K562 (cell line): ENCODE measurements around the gene MADD. TPM values are rescaled to one million over a fixed set of nuclear protein-coding genes. Genes with fewer than 3 reads are reported as not detected.

Experiments
- CHD2 ChIP-seq: IDR thresholded peaks from 2 replicates; pipeline ENCODE4 v1.6.1; 2011; ENCODE audit warnings: low read depth, low read length
- COPS2 ChIP-seq: fragments of 450-650 bp; conservative IDR thresholded peaks from 2 replicates; pipeline ENCODE4 v1.6.1; 2016; ENCODE audit warnings: mild to moderate bottlenecking, moderate library complexity
- EWSR1 ChIP-seq: fragments of 450-650 bp; IDR thresholded peaks from 2 replicates; pipeline ENCODE4 v1.6.1; 2018; ENCODE audit warnings: borderline replicate concordance, mild to moderate bottlenecking, low read depth, moderate library complexity; ENCODE audit not compliant: partially characterized antibody
- FUS ChIP-seq: fragments of 200-400 bp; formaldehyde crosslinking; optimal IDR thresholded peaks from 2 replicates; pipeline ENCODE3; 2017; ENCODE audit warnings: low read depth, low read length
- GATAD2A ChIP-seq: fragments of 450-650 bp; IDR thresholded peaks from 2 replicates; pipeline ENCODE4 v1.6.1; 2017
- HDAC6 ChIP-seq: IDR thresholded peaks from 2 replicates; pipeline ENCODE4 v1.6.1; 2012; ENCODE audit warnings: low read depth, mild to moderate bottlenecking, control low read depth, inconsistent platforms, low read length, moderate library complexity
- HDGF ChIP-seq: fragments of 450-650 bp; IDR thresholded peaks from 2 replicates; pipeline ENCODE4 v1.6.1; 2016
- HNRNPLL ChIP-seq: fragments of 200-400 bp; formaldehyde crosslinking; IDR thresholded peaks from 2 replicates; pipeline ENCODE4 v1.6.1; 2017; ENCODE audit warnings: low read length, low read depth, mild to moderate bottlenecking; ENCODE audit not compliant: poor library complexity, severe bottlenecking
- JUND ChIP-seq, 2 experiments: IDR thresholded peaks; 2 replicates in 1 of 2; 3 replicates in 1 of 2; pipeline ENCODE4 v1.6.1; 2011; ENCODE audit warnings: borderline replicate concordance in 2 of 2, low read depth in 2 of 2, low read length in 2 of 2, improper control_type of control experiment in 1 of 2, missing biosample characterization in 1 of 2, missing genetic modification characterization in 1 of 2, missing genetic modification reagents in 1 of 2
- KDM4B ChIP-seq, 2 experiments: fragments of 450-650 bp in 1 of 2; sonication (generic) in 1 of 2; IDR thresholded peaks; 2 replicates each; pipeline ENCODE4 v1.6.1; 2016 to 2017; ENCODE audit warnings: borderline replicate concordance in 2 of 2, antibody characterized with exemption in 1 of 2, low read depth in 1 of 2, mild to moderate bottlenecking in 1 of 2
- KHSRP ChIP-seq: fragments of 450-650 bp; IDR thresholded peaks from 2 replicates; pipeline ENCODE4 v1.6.1; 2017
- MEIS2 ChIP-seq: fragments of 450-650 bp; IDR thresholded peaks from 2 replicates; pipeline ENCODE4 v1.6.1; 2014; ENCODE audit warnings: mild to moderate bottlenecking; ENCODE audit not compliant: partially characterized antibody
- PCBP1 ChIP-seq: fragments of 200-400 bp; formaldehyde crosslinking; IDR thresholded peaks from 2 replicates; pipeline ENCODE4 v1.6.1; 2018; ENCODE audit warnings: mild to moderate bottlenecking, low read depth, low read length; ENCODE audit not compliant: poor library complexity, severe bottlenecking
- RBM25 ChIP-seq: fragments of 200-400 bp; formaldehyde crosslinking; IDR thresholded peaks from 2 replicates; pipeline ENCODE4 v1.6.1; 2018; ENCODE audit warnings: low read length, low read depth, moderate library complexity; ENCODE audit not compliant: severe bottlenecking
- SNIP1 ChIP-seq: fragments of 450-650 bp; IDR thresholded peaks from 2 replicates; pipeline ENCODE4 v1.7.1; 2017; ENCODE audit warnings: low read depth, mild to moderate bottlenecking
- SREBF2 ChIP-seq: sonication (generic); formaldehyde crosslinking; IDR thresholded peaks from 2 replicates; pipeline ENCODE4 v1.4.0; 2020; ENCODE audit warnings: mild to moderate bottlenecking, missing genetic modification reagents
- TBP ChIP-seq: optimal IDR thresholded peaks from 2 replicates; pipeline ENCODE3; 2011; ENCODE audit warnings: low read depth, low read length, improper control_type of control experiment
- TCF7L2 ChIP-seq: fragments of 150-350 bp; IDR thresholded peaks from 2 replicates; pipeline ENCODE4 v1.6.1; 2016; ENCODE audit warnings: low read depth, mild to moderate bottlenecking, low read length, moderate library complexity
- ZC3H8 ChIP-seq: fragments of 450-650 bp; IDR thresholded peaks from 2 replicates; pipeline ENCODE4 v1.6.1; 2017
- ZFP1 ChIP-seq: fragments of 450-650 bp; formaldehyde crosslinking; IDR thresholded peaks from 2 replicates; pipeline ENCODE4 v1.4.0; 2020; ENCODE audit warnings: mild to moderate bottlenecking, mixed read lengths
- ZNF561 ChIP-seq: fragments of 450-650 bp; formaldehyde crosslinking; conservative IDR thresholded peaks from 2 replicates; pipeline ENCODE4 v1.4.0; 2020; ENCODE audit warnings: mild to moderate bottlenecking, moderate library complexity
- ZNF707 ChIP-seq: fragments of 250-450 bp; sonication (Bioruptor Pico); conservative IDR thresholded peaks from 2 replicates; pipeline ENCODE4 v1.8.0; 2022; ENCODE audit warnings: inconsistent platforms, mild to moderate bottlenecking, moderate library complexity
- ZNF764 ChIP-seq: fragments of 250-450 bp; sonication (Bioruptor Pico); IDR thresholded peaks from 2 replicates; pipeline ENCODE4 v1.4.0; 2020; ENCODE audit warnings: low read depth, mild to moderate bottlenecking, moderate library complexity
- ZSCAN32 ChIP-seq: fragments of 450-650 bp; formaldehyde crosslinking; IDR thresholded peaks from 2 replicates; pipeline ENCODE4 v1.4.0; 2020; ENCODE audit warnings: mild to moderate bottlenecking, moderate library complexity
- polyA plus RNA-seq, 8 experiments: library from polyadenylated mRNA; depleted of rRNA in 4 of 8; stranded (reverse) in 5 of 8; unstranded in 3 of 8; fragments of >200 nt; fragmentation: Nextera tagmentation in 2 of 8; fragmentation: Illumina TruSeq in 1 of 8; extraction: Ambion mirVana in 2 of 8; extraction: Trizol in 1 of 8; gene quantifications; 2 replicates each; pipeline versions ENCODE4 v1.2.1 to v1.2.3, GENCODE V29; 2011 to 2014; ENCODE audit warnings: inconsistent platforms in 1 of 8, missing spikeins in 1 of 8
- total RNA-seq, 7 experiments: library from RNA; depleted of rRNA in 6 of 7; stranded (reverse); fragments of >200 nt in 6 of 7; fragmentation: Illumina TruSeq in 2 of 7; extraction: Trizol in 2 of 7; gene quantifications; 2 replicates each; pipeline versions ENCODE4 v1.2.1 to v1.2.3, GENCODE V29; 2011 to 2021; ENCODE audit warnings: low replicate concordance in 1 of 7
- TF ChIP-seq, protein P1 (sequence below): fragments of 250-450 bp; sonication (Bioruptor Pico); IDR thresholded peaks from 2 replicates; pipeline ENCODE4 v1.4.0; 2020; ENCODE audit warnings: mild to moderate bottlenecking, moderate library complexity
- TF ChIP-seq, protein P2 (sequence below): sonication (generic); formaldehyde crosslinking; IDR thresholded peaks from 2 replicates; pipeline ENCODE4 v1.8.1; 2022; ENCODE audit warnings: missing genetic modification reagents
- TF ChIP-seq, protein P3 (sequence below): fragments of 250-450 bp; sonication (Bioruptor Pico); IDR thresholded peaks from 2 replicates; pipeline ENCODE4 v1.5.0; 2021

Gene MADD
- total and polyA plus RNA-seq, 9 of the 15 experiments (the other 6 are each of a cell fraction or from before 2014, with no cell fraction given): 0.68 to 57.6 (median 33.6) TPM

DNA sequence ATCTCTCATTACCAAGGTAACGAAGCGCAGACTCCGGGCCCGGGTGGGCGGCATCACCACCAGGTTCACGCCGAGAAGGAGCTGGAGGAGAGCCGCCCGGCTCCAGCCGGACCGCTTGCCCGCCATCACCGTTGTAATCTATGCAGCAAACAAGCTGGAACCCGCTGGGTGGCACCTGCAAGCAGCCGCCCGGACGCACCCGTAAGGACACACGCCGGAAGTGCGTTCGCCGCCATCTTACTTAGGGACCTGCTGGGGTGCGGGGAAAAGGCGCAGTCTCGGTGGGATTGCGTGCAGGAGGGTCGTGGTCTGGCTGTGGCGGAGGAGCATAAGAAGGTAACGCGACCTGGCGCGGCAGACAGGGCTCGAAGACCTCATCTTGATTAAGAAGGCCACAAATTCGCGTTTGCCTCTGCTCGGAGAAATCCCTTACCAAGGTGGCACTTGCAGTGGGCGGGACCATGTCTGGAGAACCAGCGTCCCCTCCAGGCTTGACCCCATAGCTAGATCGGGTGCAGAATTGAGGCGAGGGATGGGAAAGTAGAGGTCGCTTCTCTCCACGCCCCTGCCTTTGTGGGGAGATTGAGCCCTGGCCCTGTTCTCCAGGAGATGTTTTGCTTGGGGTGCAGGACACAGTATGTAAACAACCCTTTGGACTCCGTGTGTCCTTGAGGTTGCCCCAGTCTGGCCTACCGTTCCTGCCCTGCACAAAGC is 21.1 kb upstream of the MADD start, which contains the start of gene ACP2 (continued):
- no peak; the same call in 1 of the 2 replicates for TF ChIP-seq CHD2
- TF ChIP-seq HNRNPLL: peak; percentile 92
- TF ChIP-seq EWSR1: no peak
- TF ChIP-seq RBM25: no peak
- no peak for TF ChIP-seq ZNF561 (CRISPR knock-in tag)
- TF ChIP-seq TCF7L2: 0 out of 2 replicates have a peak, but pooled peaks have one; percentile 13
- no peak for TF ChIP-seq SREBF2
- no peak for TF ChIP-seq ZFP1 (CRISPR knock-in tag)
- TF ChIP-seq SNIP1: no peak
- peak; percentile 84; the same call in 1 of the 2 replicates for TF ChIP-seq ZC3H8
- TF ChIP-seq JUND (IDR thresholded peaks at IDR 0.05; ENCODE audit: borderline replicate concordance, low read depth, low read length): peak; percentile 60
- peak; percentile 46; the same call in 2 of the 3 replicates for TF ChIP-seq JUND (tag; IDR thresholded peaks at IDR 0.05; ENCODE audit: borderline replicate concordance, low read depth, low read length)
- no peak for TF ChIP-seq MEIS2
- peak; percentile 94 for TF ChIP-seq GATAD2A
- TF ChIP-seq FUS: no peak
- TF ChIP-seq HDAC6: no peak
- TF ChIP-seq HDGF: 0 out of 2 replicates have a peak, but pooled peaks have one; percentile 23
- TF ChIP-seq COPS2: no peak
- TF ChIP-seq, protein P1, sequence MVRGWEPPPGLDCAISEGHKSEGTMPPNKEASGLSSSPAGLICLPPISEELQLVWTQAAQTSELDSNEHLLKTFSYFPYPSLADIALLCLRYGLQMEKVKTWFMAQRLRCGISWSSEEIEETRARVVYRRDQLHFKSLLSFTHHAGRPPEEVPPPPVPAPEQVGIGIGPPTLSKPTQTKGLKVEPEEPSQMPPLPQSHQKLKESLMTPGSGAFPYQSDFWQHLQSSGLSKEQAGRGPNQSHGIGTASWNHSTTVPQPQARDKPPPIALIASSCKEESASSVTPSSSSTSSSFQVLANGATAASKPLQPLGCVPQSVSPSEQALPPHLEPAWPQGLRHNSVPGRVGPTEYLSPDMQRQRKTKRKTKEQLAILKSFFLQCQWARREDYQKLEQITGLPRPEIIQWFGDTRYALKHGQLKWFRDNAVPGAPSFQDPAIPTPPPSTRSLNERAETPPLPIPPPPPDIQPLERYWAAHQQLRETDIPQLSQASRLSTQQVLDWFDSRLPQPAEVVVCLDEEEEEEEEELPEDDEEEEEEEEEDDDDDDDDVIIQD: no peak
- peak; percentile 96 for TF ChIP-seq TBP
- TF ChIP-seq, protein P2, sequence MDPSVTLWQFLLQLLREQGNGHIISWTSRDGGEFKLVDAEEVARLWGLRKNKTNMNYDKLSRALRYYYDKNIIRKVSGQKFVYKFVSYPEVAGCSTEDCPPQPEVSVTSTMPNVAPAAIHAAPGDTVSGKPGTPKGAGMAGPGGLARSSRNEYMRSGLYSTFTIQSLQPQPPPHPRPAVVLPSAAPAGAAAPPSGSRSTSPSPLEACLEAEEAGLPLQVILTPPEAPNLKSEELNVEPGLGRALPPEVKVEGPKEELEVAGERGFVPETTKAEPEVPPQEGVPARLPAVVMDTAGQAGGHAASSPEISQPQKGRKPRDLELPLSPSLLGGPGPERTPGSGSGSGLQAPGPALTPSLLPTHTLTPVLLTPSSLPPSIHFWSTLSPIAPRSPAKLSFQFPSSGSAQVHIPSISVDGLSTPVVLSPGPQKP (CRISPR knock-in tag): no peak
- no peak for TF ChIP-seq ZSCAN32 (CRISPR knock-in tag)
- no peak for TF ChIP-seq ZNF764 (CRISPR knock-in tag)
- TF ChIP-seq KDM4B (IDR thresholded peaks at IDR 0.05; ENCODE audit: borderline replicate concordance in 2 of 2, low read depth in 1 of 2): peak in 1 of 2 experiments; percentile 87; a peak in 1 of 4 replicates
- no peak for TF ChIP-seq PCBP1
- TF ChIP-seq, protein P3, sequence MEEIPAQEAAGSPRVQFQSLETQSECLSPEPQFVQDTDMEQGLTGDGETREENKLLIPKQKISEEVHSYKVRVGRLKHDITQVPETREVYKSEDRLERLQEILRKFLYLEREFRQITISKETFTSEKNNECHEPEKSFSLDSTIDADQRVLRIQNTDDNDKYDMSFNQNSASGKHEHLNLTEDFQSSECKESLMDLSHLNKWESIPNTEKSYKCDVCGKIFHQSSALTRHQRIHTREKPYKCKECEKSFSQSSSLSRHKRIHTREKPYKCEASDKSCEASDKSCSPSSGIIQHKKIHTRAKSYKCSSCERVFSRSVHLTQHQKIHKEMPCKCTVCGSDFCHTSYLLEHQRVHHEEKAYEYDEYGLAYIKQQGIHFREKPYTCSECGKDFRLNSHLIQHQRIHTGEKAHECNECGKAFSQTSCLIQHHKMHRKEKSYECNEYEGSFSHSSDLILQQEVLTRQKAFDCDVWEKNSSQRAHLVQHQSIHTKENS (CRISPR knock-in tag): no peak
- no peak for TF ChIP-seq ZNF707 (CRISPR knock-in tag)
- no peak for TF ChIP-seq KHSRP
